Activated T-cell treated with anti-CD3 and anti-CD28 coated beads, Interleukin-2, amount 50 U/mL, for 4 hours (primary cell): ENCODE data around the gene SETD6. TPM values are rescaled to one million over a fixed set of nuclear protein-coding genes. Genes with fewer than 3 reads are reported as not detected.

ENCODE experiments used
- total RNA-seq, 3 donors: library from RNA; stranded (reverse); gene quantifications; one replicate each; pipeline ENCODE4 v1.2.1, GENCODE V29; 2021

The SETD6 gene
- total RNA-seq, 3 donors from 2014 or later, result 31.7 to 36.5 (median 33.3) TPM

Other genes with a start within 250 kb of the SETD6 start
- gene PRSS54, start 220.5 kb upstream of the SETD6 start, total RNA-seq, result not detected
- 10 to 100 TPM; 20.7 to 23.2 (median 22.1) TPM for gene GINS3, start 123.0 kb upstream of the SETD6 start, total RNA-seq
- under 1 TPM; 0.54 to 0.91 (median 0.84) TPM for gene NDRG4, start 15.4 kb upstream of the SETD6 start, total RNA-seq
- 100 to 1,000 TPM; 235 to 253 (median 249) TPM for gene CNOT1, start 114.3 kb downstream of the SETD6 start, total RNA-seq
- 10 to 100 TPM; 10.4 to 14.5 (median 12.2) TPM for gene SLC38A7, start 169.3 kb downstream of the SETD6 start, total RNA-seq
- gene GOT2, start 218.8 kb downstream of the SETD6 start, total RNA-seq, result 100 to 1,000 TPM; 143 to 147 (median 143) TPM